Stimulated activated CD4-positive, alpha-beta T cell treated with anti-CD3 and anti-CD28 coated beads, Interleukin-4, amount 100 ng/mL, for 48 hours (primary cell): ENCODE measurements around the gene PLXDC2.
"Not testable (repeated sequence)": the region's sequence is repeated elsewhere in the genome, so short reads cannot be mapped to it uniquely, and the experiment has no call there.

ENCODE experiments used
- DNase-seq, 2 donors: peaks; one replicate each; pipeline ENCODE4 v3.0.0-alpha.2; 2020; ENCODE audit warnings: low read depth in 2 of 2

Gene PLXDC2

GRCh38 chr10:20114179-20114578, 297.9 kb downstream of the PLXDC2 start:
- no peak for DNase-seq

GRCh38 chr10:20115894-20116293, 299.7 kb downstream of the PLXDC2 start:
- DNase-seq = no peak

- DNase-seq = no peak
These were observed 301.2 kb downstream of the PLXDC2 start for GRCh38 chr10:20117471-20117870.

GRCh38 chr10:20118119-20118518, 301.9 kb downstream of the PLXDC2 start:
- no peak for DNase-seq

GRCh38 chr10:20128811-20129210, 312.6 kb downstream of the PLXDC2 start:
- no peak for DNase-seq

GRCh38 chr10:20132816-20133215, 316.6 kb downstream of the PLXDC2 start:
- no peak for DNase-seq

- DNase-seq = no peak
These were observed 317.5 kb downstream of the PLXDC2 start for GRCh38 chr10:20133669-20134189.

- DNase-seq = no peak
These were observed 326.1 kb downstream of the PLXDC2 start for GRCh38 chr10:20142311-20142710.

- DNase-seq = no peak
These were observed 328.0 kb downstream of the PLXDC2 start for GRCh38 chr10:20144268-20144667.

GRCh38 chr10:20146004-20146403, 329.8 kb downstream of the PLXDC2 start:
- DNase-seq = no peak

GRCh38 chr10:20147684-20148083, 331.5 kb downstream of the PLXDC2 start:
- DNase-seq = no peak

GRCh38 chr10:20156511-20156910, 340.3 kb downstream of the PLXDC2 start:
- DNase-seq = no peak

- DNase-seq = no peak
These were observed 341.1 kb downstream of the PLXDC2 start for GRCh38 chr10:20157314-20157713.

GRCh38 chr10:20158086-20158485, 341.9 kb downstream of the PLXDC2 start:
- no peak for DNase-seq

GRCh38 chr10:20162123-20162522, 345.9 kb downstream of the PLXDC2 start:
- DNase-seq = no peak

GRCh38 chr10:20166096-20166675, 350.0 kb downstream of the PLXDC2 start:
- no peak for DNase-seq

- DNase-seq = no peak
These were observed 354.4 kb downstream of the PLXDC2 start for GRCh38 chr10:20170661-20171060.

GRCh38 chr10:20173046-20173445, 356.8 kb downstream of the PLXDC2 start:
- DNase-seq = no peak

GRCh38 chr10:20175719-20176118, 359.5 kb downstream of the PLXDC2 start:
- DNase-seq = no peak

- no peak for DNase-seq
These were observed 364.5 kb downstream of the PLXDC2 start for GRCh38 chr10:20180766-20181165.

GRCh38 chr10:20181434-20181833, 365.2 kb downstream of the PLXDC2 start:
- no peak for DNase-seq

- no peak for DNase-seq
These were observed 368.9 kb downstream of the PLXDC2 start for GRCh38 chr10:20185116-20185515.

GRCh38 chr10:20191392-20191791, 375.2 kb downstream of the PLXDC2 start:
- DNase-seq = not testable (repeated sequence)

- DNase-seq = no peak
These were observed 378.8 kb downstream of the PLXDC2 start for GRCh38 chr10:20195076-20195475.
